ENCODE results near the gene ZCCHC14. TPM values are rescaled to one million over a fixed set of nuclear protein-coding genes. Genes with fewer than 3 reads are reported as not detected.
"Not testable (repeated sequence)": the region's sequence is repeated elsewhere in the genome, so short reads cannot be mapped to it uniquely, and the experiment has no call there.

The ZCCHC14 gene
- total RNA-seq, 6 donors from 2014 or later = 17.2 to 35.3 (median 26.3) TPM

GRCh38 chr16:87499189-87499486, 6.3 kb upstream of the ZCCHC14 start:
- Histone ChIP-seq H3K27me3 (no peaks in the 10 kb centered on the region), H3K9me3 (no peaks in the 10 kb centered on the region), H3K4me3 (no peak overlapping the region), H3K4me1 (no peaks in the 10 kb centered on the region), H3K36me3 (no peaks in the 10 kb centered on the region), H3K27ac (no peak overlapping the region)
- no peak for DNase-seq
- ATAC-seq (ENCODE audit: low FRiP score in 2 of 2) = no peak
- WGBS, 2 donors = 57 to 70% methylated on average over 2 of the region's 2 CpGs
- TF ChIP-seq POLR2AphosphoS5 (IDR thresholded peaks at IDR 0.05) (no peak), POLR2A (IDR thresholded peaks at IDR 0.05) (no peak), EP300 (IDR thresholded peaks at IDR 0.05) (no peak), CTCF (IDR thresholded peaks at IDR 0.05) (no peak)

DNA sequence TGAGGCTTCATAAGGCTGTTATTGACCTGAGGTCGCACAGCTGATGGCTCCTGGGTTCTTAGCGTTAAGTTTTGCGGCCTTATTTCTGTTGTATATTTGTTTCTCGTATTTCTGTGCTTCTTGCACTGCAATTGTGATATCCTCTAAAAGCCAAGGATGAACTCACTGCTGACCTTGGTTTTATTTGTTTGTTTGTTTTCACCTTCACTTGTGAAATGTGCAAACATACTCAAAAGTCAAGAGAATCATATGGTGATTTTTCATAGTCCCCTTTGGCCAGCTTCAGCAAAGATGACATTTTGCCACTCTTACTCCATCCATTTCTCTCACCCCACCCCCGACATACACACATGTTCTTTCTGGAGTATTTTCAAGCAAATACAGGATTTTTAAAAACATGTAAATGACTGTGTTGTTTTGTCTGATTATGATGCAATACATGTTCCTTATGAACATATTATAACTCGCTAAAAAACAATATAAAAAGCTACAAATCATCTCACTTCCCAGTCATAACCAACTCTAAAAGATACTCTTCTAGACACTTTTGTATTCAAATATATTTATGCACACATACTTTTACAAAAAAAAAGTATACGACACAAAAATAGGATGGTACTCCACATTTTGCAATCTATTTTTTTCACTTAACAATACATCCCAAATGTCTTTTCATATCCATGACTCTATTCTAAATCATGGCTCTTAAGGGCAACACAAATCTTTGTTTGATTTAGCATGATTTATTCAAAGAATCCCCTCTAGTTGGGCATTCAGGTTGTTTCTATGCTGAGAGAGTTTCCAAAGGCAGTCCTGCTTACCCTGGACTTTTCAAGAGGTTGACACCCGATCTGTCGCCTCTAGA, 5.7 kb upstream of the ZCCHC14 start:
- ATAC-seq (ENCODE audit: low FRiP score in 2 of 2) = no peak
- Histone ChIP-seq H3K4me1 (peaks cover 2 to 3% (median 3%) of the 10 kb centered on the region in 4 donors), H3K9me3 (no peaks in the 10 kb centered on the region), H3K27me3 (no peaks in the 10 kb centered on the region), H3K27ac (no peak overlapping the region), H3K36me3 (no peaks in the 10 kb centered on the region), H3K4me3 (no peak overlapping the region)
- TF ChIP-seq POLR2AphosphoS5 (IDR thresholded peaks at IDR 0.05) = no peak
- no peak for TF ChIP-seq POLR2A (IDR thresholded peaks at IDR 0.05)
- no peak for TF ChIP-seq EP300 (IDR thresholded peaks at IDR 0.05)
- TF ChIP-seq CTCF (IDR thresholded peaks at IDR 0.05) = no peak
- no peak for DNase-seq
- 63 to 68% methylated on average over 9 of the region's 9 CpGs for WGBS, 2 donors

- not testable (repeated sequence) for ATAC-seq (ENCODE audit: low FRiP score in 2 of 2); DNase-seq; H3K4me3 ChIP-seq; H3K27ac ChIP-seq; H3K27me3 ChIP-seq; H3K4me1 ChIP-seq; H3K36me3 ChIP-seq; H3K9me3 ChIP-seq
- WGBS, 2 donors = 91 to 92% methylated on average over 12 of the region's 12 CpGs
These were observed 5.0 kb upstream of the ZCCHC14 start for GRCh38 chr16:87497767-87498290.

GRCh38 chr16:87497023-87497766, 4.4 kb upstream of the ZCCHC14 start:
- not testable (repeated sequence) for ATAC-seq (ENCODE audit: low FRiP score in 2 of 2); H3K4me3 ChIP-seq; H3K36me3 ChIP-seq; DNase-seq; H3K27me3 ChIP-seq; H3K9me3 ChIP-seq; H3K4me1 ChIP-seq; H3K27ac ChIP-seq
- 85 to 87% methylated on average over 18 of the region's 18 CpGs for WGBS, 2 donors

DNA sequence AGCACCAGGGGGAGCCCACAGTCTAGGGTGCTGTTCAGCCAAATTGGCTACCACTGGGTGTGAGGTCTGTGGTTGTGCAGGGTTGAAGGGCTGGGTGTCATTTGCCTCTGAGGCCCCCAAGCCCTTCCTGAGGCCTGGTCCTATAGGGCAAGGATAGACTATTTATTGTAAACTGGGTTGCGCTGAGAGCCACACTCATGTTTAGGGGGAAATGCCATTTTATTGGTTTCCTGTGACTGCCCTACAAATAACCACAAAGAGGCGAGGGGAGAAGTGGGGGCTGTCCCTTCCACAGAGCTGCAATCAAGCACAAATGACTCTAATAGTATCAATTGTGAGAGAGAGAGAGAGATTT, 3.6 kb upstream of the ZCCHC14 start:
- 74 to 75% methylated on average over 2 of the region's 2 CpGs for WGBS, 2 donors
- Histone ChIP-seq H3K9me3 (no peaks in the 10 kb centered on the region), H3K27me3 (no peaks in the 10 kb centered on the region), H3K4me1 (peaks cover 10 to 13% (median 12%) of the 10 kb centered on the region in 4 donors), H3K36me3 (no peaks in the 10 kb centered on the region), H3K4me3 (no peak overlapping the region), H3K27ac (no peak overlapping the region)
- DNase-seq (no peak), ATAC-seq (ENCODE audit: low FRiP score in 2 of 2) (no peak)
- no peak for TF ChIP-seq POLR2AphosphoS5 (IDR thresholded peaks at IDR 0.05)
- no peak for TF ChIP-seq CTCF (IDR thresholded peaks at IDR 0.05)
- TF ChIP-seq EP300 (IDR thresholded peaks at IDR 0.05) = no peak
- TF ChIP-seq POLR2A (IDR thresholded peaks at IDR 0.05) = no peak

All from upper lobe of left lung (tissue), 6 donors.